ENCODE data around the gene C9orf40. TPM values are rescaled to one million over a fixed set of nuclear protein-coding genes. Genes with fewer than 3 reads are reported as not detected.

C9orf40 gene
- total RNA-seq, 2 donors from 2014 or later: 1.6 to 1.7 TPM

GRCh38 chr9:74951107-74951720 lies 1.5 kb downstream of the C9orf40 start:
- peak overlapping the region; percentile 97 for H3K27ac ChIP-seq
- H3K36me3 ChIP-seq: no peaks in the 10 kb centered on the region
- no peaks in the 10 kb centered on the region for H3K27me3 ChIP-seq
- TF ChIP-seq CTCF (IDR thresholded peaks at IDR 0.05): no peak
- H3K9me3 ChIP-seq: no peaks in the 10 kb centered on the region
- DNase-seq (ENCODE audit: low spot score): no peak
- peak overlapping the region; percentile 79 to 92 for H3K4me3 ChIP-seq
- peaks cover 0 to 7% of the 10 kb centered on the region in 2 donors for H3K4me1 ChIP-seq

- H3K9me3 ChIP-seq: no peaks in the 10 kb centered on the region
- no peak for DNase-seq (ENCODE audit: low spot score)
- H3K27me3 ChIP-seq: no peaks in the 10 kb centered on the region
- H3K4me1 ChIP-seq: peaks cover 0 to 7% of the 10 kb centered on the region in 2 donors
- H3K36me3 ChIP-seq: no peaks in the 10 kb centered on the region
- TF ChIP-seq CTCF (IDR thresholded peaks at IDR 0.05): no peak
- no peak overlapping the region for H3K4me3 ChIP-seq
- peak overlapping the region; percentile 2 to 32 for H3K27ac ChIP-seq
Measured at GRCh38 chr9:74949859-74950855, 2.6 kb downstream of the C9orf40 start.

GRCh38 chr9:74948937-74949336 lies 3.8 kb downstream of the C9orf40 start:
- TF ChIP-seq CTCF (IDR thresholded peaks at IDR 0.05): no peak
- no peak for DNase-seq (ENCODE audit: low spot score)
- peaks cover 0 to 7% of the 10 kb centered on the region in 2 donors for H3K4me1 ChIP-seq
- no peaks in the 10 kb centered on the region for H3K36me3 ChIP-seq
- H3K4me3 ChIP-seq: no peak overlapping the region
- H3K27me3 ChIP-seq: no peaks in the 10 kb centered on the region
- H3K9me3 ChIP-seq: no peaks in the 10 kb centered on the region
- H3K27ac ChIP-seq: peak overlapping the region in 1 of 2 donors; percentile 2

- Histone ChIP-seq H3K4me3 (no peak overlapping the region), H3K4me1 (peaks cover 0 to 7% of the 10 kb centered on the region in 2 donors), H3K27ac (no peak overlapping the region), H3K9me3 (no peaks in the 10 kb centered on the region), H3K36me3 (no peaks in the 10 kb centered on the region), H3K27me3 (no peaks in the 10 kb centered on the region)
- DNase-seq (ENCODE audit: low spot score): no peak
- TF ChIP-seq CTCF (IDR thresholded peaks at IDR 0.05): no peak
Measured at GRCh38 chr9:74946686-74947085, 6.0 kb downstream of the C9orf40 start.

- Histone ChIP-seq H3K4me3 (no peak overlapping the region), H3K27ac (no peak overlapping the region)
- TF ChIP-seq CTCF (IDR thresholded peaks at IDR 0.05): no peak
Measured at GRCh38 chr9:74942801-74943200, 9.9 kb downstream of the C9orf40 start.

More at GRCh38 chr9:74942801-74943200, 9.9 kb downstream of the C9orf40 start:
- Histone ChIP-seq H3K36me3 (no peaks in the 10 kb centered on the region), H3K27me3 (no peaks in the 10 kb centered on the region), H3K4me1 (no peaks in the 10 kb centered on the region), H3K9me3 (no peaks in the 10 kb centered on the region)
- no peak for DNase-seq (ENCODE audit: low spot score)
